GOT3 (cell line): ENCODE results near the gene SERPINE2.

ENCODE experiments used
- DNase-seq: peaks from one replicate; lab custom pipeline; 2025; ENCODE audit warnings: mixed read lengths; lab: John Stamatoyannopoulos, UW

SERPINE2 gene, protein sequence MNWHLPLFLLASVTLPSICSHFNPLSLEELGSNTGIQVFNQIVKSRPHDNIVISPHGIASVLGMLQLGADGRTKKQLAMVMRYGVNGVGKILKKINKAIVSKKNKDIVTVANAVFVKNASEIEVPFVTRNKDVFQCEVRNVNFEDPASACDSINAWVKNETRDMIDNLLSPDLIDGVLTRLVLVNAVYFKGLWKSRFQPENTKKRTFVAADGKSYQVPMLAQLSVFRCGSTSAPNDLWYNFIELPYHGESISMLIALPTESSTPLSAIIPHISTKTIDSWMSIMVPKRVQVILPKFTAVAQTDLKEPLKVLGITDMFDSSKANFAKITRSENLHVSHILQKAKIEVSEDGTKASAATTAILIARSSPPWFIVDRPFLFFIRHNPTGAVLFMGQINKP

DNA sequence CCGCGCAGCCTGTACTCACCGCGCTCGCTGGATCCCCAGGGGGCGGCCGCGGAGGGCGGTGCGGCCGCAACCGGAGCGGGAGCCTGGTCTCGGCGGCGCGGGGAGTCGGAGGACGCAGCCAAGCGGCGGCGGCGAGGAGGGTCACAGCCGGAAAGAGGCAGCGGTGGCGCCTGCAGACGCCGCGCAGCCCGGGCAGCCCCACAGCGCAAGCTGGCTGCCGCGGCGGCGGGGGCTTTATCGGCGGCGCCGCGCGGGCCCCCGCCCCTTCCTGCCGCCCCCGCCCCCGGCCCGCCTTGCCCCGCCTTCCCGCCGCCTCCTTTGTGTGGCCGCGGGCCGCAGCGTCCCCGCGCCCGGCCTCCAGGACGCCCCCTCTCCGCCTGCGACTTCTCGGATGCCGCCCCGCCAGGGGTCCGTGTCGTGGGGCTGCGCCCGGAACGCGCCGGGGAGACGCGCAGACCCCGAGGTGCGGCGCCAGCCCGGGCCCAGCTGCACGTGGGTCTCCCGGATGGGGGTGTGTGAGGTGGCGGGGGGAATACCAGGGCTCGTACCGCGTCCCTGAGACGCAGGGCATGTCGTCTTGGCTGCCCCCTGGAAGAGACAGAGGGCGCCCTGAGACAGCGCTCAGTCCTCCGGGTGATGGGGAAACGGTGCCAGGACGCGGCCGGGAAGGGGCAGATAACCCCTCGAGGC lies at the start of gene SERPINE2:
Gene SERPINE2, minus strand, starts transcription at position 207 of the 690 bp plus-strand sequence. CDS start 37,386 bp downstream, outside the sequence.
- DNase-seq: peak; percentile 29

DNA sequence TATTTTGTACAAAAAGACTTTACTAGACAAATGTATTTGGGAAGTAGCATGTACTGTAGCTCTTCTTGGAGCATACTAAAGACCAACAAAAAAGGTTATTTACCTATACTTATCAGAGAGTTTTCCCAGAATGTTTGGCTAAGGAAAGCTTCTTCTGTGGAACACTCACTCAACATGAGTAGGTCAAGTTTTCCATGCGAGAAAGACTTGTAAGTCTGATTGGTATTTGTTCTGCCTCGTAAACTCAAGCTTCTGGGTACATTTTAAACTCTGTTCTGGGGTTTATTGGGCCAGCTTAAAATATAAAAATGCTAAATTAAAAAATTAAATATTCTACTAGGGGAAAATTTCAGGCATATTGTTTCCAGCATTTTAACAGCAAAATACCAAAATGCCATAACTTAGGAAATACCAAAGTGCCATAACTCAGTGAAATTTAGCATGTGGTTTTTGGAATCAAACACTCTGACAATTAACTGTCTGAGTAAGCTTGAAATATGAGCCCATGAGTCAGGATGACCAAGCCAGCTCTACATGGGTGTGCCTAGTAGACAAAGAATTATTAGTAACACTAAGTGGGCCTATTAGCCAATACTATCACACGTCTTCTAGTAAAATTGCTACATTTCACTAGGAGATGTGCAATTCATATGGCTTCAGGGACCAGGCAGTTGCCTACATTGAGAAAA lies 47.3 kb upstream of the SERPINE2 start:
- no peak for DNase-seq

DNA sequence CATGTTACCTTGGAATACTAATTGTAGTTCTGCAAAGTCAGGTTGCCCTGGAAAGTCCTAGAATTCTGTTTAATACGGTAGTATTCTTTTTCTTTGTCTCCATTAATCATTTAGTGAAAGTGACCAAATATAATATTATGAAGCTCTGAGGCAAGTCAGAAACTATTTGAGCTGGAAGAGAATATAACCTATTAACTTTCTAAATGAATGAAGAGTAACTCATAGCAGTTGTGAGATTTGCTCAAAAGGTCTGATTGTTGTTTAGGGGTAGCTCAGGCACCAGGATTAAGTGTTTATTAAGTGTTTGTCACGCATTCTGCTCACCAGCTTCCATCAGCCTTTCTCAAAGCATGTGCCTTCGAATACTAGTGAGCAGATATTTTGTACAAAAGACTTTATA lies 46.7 kb upstream of the SERPINE2 start:
- DNase-seq: no peak

DNA sequence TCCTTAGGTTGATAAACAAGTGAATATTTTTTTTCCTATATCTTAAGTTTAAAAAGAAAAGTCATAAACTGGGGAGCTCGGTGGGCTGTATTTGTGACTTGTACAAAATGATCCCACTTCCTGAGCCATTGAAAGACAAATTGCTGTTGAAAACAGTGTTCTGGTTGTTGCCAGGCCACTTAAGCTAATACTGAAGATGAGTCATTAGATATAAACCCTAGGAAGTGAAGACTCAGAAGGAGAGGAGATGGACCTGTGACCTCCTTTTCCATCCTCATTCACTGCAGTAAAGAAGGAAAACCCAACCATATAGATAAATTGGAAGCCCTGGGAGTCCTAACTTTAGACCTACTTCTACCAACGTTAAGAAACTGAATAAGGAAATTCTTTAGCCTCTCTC lies 46.2 kb upstream of the SERPINE2 start:
- no peak for DNase-seq

DNA sequence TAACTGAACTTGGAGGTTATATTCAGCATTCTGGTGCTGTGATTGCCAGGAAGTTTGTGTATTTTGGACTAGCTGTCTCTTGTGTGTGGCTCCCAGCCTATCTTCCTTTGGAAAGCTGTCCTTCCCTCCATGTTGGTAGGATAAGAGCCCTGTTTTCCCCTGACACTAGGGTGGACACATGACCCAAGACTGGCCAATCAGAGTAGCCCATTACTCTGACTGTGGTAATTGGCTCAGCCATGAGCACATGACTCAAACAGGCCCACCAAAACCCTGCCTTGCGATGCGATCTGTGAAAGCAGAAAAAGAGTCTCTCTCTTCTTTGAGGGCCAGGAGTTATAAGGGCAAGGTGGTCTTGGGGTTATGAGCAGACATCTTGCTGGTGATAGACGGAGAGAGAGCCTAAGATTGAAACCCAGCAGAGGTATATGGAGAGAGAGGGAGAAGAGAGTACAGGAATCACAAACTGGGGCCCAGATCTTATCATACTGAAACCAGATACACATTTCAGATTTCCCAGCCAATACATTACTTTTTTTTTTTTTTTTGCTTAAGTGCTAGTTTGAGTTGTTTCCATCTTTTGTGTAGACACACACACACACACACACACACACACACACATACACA lies 45.3 kb upstream of the SERPINE2 start:
- DNase-seq: no peak

DNA sequence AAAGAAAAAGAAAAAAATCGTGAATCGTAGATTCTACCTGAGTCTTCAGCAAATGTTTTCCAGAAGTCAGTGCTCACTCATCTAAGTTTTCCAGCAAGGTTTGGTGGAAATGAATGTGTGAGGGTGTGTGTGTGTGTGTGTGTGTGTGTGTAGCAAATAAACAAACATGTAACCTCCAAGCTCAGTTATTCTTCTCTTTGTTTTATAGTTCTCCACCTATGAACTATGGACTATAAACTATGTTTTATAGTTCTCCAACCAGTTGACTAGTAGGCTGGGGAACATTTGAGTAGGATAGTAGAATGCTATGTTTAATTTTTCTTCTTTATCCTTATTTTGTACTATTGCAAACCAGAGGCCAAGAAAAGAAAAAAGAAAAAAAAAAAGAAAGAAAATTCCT lies 44.6 kb upstream of the SERPINE2 start:
- DNase-seq: no peak

DNA sequence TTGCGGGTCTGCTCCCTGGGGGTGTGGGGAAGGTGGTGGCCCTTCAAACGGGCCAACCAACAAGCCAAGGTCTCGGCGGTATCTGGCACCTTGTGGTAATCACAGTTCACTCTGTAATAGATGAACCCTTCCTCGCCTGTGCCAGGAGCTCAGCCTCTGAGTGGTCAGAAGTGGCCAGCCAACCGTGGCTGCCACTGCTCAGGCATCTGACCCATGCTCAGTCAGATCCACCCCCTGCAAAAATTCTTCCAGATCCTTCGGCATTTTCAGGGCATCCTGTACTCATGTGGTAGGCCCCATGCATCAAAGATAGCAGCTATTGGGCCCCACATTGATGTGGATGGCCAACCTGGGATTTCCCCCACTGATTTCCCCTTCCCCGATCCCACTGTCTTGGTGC lies 39.6 kb upstream of the SERPINE2 start:
- DNase-seq: no peak

DNA sequence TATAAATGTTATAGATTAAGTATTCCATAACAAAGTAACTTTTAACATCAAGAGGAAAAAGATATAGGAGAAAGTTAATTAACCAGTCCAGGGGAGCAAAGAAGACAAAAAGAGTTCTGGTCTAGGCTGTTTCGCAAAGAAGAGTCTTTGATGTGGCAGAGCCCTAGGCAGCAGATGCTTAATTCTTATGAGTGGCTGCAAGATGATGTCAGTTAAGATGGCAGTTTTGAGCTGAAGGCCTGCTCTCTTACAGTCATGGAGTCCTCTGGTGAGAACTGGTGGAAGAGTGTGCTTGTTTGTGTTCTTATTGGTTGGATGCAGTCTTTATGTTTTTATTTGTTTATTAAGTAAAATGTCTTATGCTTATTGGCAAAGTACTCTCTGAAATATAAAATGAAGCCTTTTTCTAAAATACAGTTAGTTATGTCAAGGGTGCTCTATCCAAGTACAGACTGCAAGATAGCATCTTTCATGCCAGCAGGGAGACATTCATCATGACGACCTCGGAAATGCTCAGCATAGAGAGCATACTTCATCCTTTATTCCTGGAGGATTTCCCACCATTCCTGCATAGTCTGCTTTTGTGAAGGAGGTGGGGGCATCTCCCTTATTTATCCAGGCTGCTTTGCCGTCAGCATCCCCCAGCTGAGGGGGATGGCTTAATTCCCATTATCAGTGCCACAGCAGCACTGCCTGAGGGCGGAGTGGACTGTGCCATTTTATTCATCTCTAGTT lies 38.9 kb upstream of the SERPINE2 start:
- no peak for DNase-seq

DNA sequence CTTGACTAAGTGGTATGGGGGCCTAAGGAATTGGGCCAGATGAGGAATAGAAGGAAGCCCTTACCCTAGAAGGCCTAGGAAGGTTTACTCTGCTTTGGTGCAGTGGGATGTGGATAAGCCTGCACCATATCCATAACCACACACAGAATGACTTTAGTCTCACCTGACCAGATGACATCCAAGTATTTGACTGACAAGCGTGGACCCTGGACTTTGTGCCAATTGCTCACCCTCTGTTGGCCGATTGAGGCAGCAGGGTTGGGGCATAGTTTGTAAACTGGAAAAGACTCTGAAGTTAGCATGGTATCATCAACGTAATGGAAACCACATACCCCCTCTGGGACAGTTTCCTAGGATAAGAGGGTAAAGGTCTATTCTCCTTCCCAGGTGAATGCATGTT lies 36.5 kb upstream of the SERPINE2 start:
- no peak for DNase-seq

DNA sequence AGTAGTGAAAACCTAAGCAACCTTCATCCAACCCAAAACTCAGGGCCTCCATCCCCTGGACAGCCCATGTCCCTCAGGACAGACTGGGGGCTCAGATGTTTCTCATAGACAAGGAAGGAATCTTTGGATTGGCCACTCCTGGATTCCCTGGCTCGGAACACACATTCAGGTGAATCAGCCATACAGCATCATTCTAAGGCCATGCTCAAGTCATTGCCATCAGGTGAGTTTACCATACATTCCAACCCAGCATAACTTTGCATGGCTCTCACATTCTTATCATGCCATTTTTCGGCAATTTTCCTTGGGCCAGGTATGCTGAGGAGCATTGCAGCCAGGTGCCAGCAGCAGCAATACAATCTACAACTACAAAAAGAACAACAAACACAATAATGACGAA lies 34.6 kb upstream of the SERPINE2 start:
- DNase-seq: no peak

DNA sequence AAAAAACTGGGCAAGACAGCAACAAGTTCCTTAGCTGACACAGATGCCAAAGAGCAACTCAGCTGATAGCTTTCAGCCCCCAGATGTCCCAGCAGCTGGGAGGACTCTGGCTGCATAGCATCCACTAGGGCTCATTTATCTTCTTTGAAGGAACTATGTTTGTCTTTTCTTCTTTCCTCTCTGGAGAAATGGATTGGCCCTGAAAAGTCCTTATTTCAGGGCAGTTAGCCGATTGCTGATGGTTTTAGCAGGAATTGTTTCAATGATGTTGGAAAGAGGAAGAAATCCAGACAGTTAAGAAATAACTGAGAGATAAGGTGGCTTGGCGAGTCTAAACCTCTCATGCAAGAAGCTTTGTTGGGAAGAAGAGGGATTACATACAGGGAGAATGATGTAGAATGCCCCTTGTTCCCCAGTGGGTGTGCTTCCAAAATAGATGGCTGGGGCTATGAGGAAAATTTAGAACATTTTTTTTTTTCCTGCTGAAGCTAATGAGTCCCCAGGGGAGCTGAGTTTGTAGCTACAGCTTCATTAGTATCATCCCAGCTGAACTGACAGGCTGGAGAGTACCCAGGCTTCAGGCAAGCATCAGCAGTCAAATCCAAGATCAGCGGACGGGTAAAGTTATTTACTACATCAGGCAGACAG lies 33.6 kb upstream of the SERPINE2 start:
- DNase-seq: no peak

DNA sequence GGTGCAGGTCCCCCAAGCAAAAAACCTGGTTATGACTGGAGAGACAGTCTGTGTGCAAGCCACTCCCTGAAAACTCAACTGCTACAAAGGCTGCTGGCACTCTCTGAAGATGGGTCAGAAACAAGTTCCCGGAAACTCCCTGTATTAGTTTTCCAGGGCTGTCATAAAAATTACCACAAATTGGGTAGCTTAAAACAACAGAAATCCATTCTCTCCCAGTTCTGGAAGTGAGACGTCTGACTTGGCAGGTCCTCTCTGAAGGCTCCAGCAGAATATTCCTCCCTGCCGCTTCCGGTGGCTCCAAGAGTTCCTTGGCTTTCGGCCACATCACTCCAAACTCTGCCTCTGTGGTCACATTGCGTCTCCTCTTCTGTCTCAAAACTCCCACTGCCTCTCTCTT lies 30.1 kb upstream of the SERPINE2 start:
- DNase-seq: no peak

DNA sequence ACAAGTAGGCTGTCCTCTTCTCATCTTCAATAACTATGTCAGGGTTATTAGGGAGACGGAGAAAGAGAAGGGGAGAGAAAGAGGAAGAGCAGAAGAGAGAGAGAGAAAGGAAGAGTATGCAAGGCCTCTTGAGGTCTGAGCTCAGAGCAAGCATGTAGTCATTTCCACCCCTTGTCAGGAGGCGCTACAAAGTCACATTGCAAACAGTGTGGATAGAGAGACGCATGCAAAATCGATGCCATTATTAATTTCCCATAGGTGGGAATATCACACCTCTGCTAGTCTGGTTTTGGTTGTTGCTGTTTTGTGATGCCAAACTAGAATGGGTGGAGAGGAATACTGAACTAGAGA lies 24.2 kb upstream of the SERPINE2 start:
- no peak for DNase-seq

DNA sequence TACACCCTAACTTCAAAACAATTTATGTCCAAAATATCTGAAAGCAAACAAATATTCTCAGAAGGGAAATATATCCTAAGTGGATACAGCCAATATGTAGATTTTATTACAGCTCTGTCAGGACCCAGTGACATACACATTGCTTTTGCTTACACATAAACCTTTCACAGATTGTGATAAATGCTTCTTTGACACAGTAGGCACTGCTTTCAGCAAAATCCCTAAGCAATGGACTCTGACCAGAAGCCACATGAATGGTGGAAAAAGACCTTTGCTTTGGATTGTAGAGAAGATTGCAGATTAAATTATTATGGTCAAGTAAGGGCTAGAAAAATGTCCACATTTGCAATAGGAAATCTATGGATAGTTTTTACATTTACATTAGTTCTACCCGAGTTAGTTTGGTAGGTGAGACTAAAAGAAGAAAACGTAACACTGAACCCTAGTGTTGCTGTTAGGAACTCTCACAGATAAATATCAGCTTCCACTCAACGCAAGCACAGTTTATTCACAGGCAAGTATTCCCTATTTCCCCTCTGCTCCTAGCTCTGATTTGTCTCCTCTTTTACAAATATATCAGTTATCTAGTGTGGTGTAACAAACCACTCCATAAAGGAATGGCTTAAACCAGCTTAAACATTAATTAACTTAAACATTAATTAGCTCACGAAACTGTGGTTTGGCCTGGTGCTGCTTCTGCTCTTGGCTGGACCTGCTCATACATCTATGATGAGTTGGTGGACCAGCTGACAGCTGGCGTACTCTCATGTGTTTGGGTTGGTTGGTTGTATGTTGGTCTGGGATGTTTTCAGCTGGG lies 23.6 kb upstream of the SERPINE2 start:
- DNase-seq: no peak

DNA sequence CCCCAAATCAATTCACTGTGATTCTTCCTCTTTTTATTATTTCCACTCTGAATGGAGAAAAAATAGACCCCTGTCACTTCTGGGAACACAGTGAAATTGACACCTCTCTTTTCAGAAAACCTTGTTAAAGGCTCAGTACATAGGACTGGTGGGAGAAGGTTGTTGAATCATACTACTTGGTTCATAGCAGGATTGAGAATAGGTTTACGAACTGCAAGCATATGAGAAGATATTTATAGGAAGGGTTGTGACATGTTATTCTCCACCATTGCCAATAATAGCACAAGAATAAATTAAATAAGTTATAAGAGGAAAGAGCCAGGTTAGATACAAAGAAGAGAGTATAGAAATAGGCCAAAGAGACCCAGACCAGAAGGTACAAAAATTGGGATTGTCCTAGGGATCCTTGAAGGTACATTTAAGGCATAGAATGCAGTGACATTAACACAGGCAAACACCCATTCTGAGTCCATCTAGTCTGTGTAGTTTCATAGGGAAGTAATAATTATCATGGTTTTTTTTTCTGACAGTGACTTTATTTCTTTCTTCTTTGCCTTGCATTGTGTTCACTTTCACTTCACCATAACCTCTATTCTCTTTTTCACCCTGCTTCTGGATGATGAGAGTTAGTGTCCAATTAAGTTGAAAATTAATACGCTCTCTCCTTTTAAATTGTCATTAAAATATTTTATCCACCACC lies 21.8 kb upstream of the SERPINE2 start:
- DNase-seq: no peak

DNA sequence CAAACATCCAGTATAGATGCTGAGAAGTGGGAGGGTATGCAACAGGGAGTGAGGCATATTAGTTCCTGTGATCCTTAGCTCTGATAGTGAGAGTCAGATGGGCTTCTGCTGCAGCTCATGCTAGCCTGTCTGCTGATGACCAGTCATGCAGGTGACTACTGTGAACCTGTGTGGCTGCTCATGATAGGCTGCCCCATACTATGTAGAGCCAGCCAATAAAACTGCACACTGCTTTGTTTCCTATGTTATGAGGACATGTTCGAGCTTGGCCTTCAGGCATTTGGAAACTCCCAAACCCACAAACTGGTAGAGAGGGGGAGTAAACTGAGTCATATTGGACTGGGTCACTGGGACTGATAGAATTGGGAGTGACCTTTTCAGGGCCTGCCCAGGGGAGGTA lies 20.1 kb upstream of the SERPINE2 start:
- no peak for DNase-seq

DNA sequence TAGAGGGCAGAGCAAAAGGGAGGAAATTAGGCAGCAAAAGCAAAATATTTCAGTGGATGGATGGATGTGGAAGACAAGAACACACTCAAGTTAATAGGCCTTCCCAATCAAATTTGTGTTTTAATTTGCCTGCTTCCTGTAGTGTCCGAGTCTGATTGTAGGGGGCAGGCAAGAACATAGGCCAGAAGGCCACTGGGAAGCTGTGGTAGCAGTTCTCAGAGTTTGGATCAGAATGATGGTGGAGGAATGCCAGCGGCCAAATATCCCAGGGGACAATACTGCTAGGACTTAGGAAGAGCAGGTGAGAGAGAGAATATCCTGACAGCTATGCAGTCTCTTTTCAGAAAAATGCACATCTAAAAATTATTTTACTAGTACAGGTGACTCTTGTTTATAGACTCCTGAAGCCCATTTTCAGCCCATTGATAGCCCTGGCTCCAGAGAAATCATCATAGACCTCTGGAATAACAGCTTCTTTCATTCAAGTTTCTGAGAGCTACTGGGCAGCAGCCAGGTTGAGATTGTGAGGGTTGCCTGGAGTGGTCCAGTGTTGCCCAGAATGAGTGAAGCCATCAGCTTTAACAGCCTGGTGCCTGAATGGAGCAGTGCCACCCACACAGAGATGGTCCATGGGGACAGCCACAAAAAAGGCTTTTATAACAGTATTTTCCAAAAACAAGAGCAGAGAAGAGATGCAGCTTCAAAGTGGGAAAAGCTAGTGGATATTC lies 19.1 kb upstream of the SERPINE2 start:
- no peak for DNase-seq

DNA sequence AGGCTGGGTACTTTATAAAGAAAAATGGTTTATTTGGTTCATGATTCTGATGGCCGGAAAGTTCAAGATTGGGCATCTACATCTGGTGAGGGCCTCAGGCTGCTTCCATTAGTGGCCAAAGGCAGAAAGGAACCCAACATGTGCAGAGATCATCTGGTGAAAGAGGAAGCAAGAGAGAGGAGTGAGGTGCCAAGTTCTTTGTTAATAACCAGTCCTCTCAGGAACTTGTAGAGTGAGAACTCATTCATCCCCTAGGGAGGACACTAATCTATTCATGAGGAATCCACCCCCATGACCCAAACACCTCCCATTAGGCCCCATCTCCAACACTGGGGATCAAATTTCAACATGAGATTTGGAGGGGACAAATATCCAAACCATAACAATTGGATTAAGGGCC lies 17.8 kb upstream of the SERPINE2 start:
- no peak for DNase-seq

DNA sequence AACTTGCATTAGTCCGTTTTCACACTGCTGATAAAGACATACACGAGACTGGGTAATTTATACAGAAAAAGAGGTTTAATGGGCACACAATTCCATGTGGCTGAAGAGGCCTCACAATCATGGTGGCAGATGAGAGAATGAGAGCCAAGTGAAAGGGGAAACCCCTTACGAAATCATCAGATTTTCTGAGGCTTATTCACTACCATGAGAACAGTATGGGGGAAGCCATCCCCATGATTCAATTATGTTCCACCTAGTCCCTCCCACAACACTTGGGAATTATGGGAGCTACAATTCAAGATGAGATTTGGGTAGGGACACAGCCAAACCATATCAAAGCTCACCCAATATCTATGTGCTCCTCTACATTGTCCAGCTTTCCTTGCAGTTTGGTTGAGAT lies 16.0 kb upstream of the SERPINE2 start:
- no peak for DNase-seq
